HG02870 (cell line): ENCODE measurements around the gene FIGLA.
"Not testable (repeated sequence)": the region's sequence is repeated elsewhere in the genome, so short reads cannot be mapped to it uniquely, and the experiment has no call there.

Source experiments
- ATAC-seq: cut with Tn5 transposase; IDR thresholded peaks from one replicate; pipeline ENCODE4 v1.9.1; 2021; ENCODE audit warnings: mild to moderate bottlenecking, moderate library complexity; ENCODE audit not compliant: unreplicated experiment

The FIGLA gene

DNA sequence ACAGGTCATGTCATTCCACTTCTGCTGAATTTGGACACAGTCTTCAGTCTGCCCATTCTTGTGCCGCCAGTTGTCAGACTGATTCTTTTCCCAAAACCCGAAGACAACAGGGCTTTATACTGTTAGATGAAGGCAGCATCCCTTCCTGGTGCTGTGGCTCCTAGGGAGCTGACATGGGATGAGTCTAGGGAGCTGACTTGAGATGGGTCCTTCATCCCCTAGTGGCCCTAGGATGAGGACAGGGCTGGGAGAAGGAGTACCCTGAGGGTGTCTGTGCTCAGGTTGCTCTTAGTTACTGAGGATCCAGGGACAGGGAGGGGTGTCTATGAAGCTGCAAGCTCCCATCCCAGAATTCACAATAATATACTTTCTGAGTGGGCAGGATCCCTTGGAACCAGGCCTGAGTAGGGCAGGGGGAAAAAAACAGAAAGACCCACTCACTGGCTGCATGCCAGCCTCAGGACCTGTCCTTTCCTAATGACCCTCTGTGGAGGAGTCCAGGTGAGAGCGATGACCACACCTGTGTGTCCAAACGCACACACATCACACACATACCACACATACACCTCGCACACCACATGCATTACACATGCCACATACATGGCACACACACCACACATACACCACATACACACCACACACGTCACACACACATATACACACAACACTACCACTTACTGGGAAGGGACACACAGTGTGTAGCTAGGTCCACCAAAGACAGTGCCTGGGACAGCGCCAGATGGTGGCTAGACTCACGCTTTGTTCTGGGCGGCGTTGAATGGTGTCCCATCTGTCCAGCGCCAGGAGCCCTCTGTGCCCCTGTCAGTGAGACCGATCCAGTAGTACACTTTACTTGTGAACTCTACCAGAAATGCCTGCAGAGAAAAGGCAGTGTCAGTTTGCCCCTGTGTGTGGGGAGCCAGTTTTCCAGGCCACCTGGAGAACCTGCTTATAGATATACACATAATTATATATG, 18.8 kb upstream of the FIGLA start:
- ATAC-seq, result no peak

DNA sequence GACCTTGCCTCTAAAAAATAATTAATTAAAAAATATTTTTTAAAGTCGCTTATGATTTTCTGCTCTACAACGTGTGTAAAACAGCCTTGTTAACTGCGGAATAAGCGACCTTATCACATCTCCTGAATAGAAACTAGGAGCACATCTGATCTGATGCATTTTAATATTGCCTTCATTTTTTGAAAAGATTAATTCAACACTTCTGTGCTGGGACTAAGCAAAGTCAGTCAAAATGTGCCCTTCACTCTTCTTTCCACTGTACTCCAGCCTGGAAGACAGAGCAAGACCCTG, 17.3 kb upstream of the FIGLA start:
- no peak for ATAC-seq

DNA sequence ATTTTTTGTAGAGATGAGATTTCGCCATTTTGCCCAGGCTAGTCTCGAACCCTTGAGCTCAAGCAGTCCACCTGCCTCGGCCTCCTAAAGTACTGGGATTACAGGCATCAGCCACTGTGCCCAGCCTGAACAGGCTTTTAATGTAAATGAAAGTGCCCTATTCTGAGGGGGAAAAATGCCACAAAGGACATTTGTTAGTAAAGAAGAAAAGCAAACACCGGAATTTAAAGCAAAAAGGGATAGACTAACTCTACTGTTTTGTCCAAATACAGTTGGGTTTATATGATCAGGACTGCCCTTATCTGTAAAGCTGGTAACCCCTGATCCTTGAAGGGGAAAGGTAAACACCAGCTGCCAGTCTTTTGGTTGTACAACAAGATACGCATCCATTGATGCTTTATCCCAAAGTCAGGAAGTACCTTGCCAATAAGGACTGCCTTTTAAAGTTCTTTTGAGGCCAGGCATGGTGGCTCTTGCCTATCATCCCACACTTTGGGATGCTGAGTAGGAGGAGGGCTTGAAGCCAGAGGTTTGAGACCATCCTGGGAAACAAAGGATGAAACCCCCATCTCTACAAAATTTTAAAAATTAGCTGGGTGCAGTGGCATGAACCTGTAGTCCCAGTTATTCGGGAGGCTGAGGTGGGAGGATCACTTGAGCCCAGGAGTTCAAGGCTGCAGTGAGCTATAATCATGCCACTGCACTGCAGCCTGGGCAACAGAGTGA, 16.8 kb upstream of the FIGLA start:
- no peak for ATAC-seq

DNA sequence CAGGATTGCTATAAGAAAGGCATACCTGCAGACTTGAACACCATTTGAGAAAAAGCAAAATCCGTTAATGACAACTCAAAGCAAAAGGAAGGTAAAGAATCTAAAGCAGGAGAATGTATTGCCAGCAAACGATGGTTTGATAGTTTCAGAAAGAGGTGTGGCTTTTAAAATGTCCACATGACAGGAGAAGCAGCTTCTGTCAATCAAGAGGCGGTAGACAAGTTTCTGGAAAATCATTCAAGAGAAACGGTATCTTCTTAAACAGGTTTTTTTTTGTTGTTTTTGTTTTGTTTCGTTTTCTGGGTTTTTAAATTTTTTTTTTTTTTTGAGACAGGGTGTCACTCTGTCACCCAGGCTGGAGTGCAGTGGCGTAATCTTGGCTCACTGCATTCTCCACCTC, 16.2 kb upstream of the FIGLA start:
- ATAC-seq, result no peak

DNA sequence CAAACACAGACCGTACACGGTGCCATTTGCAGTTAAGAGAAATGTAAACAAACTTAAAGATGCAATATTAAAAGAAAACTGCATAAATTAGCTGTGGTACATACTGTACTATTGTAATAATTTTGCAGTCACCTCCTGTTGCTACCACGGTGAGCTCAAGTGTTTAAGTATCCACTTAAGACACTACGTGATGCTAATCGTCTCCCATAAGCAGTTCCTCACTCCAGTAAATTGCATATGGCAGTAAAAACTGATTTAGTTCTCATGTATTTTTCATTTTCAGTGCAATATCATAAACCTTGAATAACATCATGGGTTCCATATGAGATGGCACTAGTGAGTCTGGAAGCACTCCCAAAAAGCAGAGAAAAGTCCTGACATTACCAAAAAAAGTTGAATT, 15.6 kb upstream of the FIGLA start:
- ATAC-seq, result no peak

DNA sequence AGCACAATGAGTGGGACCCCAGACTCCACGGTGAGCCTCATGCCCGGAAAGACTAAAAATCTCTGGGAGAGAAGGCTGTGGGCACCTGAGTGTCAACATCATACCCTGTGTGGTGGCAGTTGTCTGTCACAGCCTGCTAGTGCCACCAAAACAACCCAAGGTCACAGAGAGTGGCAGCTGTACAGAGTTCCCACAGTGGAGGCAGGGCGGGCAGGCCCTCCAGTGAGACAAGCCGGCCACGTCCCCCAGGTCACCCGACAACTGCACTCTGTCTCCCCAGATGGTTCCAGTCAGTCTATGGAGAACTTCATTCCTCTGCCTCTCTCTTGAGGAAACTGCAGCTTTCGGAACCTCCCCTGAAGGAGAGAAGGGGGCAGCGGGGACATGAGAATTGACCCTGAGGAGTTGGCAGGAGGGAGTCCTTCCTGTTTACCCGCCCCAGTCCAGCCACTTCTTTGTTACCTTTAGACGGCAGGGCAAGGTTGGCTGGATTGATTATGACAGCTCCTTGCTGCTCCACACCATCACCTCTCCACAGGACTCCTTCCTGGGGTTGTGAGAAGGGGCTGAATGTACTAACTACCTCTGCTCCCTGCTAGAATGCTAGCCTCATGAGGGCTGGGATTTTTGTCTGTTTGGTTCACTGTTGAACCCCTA, 11.3 kb upstream of the FIGLA start:
- no peak for ATAC-seq

DNA sequence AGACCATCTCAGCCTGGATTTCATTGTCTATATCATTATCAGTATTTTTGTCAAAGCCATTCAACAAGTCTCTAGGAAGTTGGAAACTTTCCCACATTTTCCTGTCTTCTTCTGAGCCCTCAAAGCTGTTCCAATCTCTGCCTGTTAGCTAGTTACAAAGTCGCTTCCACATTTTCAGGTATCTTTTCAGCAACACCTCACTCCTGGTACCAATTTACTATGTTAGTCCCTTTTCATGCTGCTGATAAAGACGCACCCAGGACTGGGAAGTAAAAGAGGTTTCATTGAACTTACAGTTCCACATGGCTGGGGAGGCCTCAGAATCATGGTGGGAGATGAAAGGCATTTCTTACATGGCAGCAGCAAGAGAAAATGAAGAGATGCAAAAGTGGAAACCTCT, 9.3 kb upstream of the FIGLA start:
- no peak for ATAC-seq

DNA sequence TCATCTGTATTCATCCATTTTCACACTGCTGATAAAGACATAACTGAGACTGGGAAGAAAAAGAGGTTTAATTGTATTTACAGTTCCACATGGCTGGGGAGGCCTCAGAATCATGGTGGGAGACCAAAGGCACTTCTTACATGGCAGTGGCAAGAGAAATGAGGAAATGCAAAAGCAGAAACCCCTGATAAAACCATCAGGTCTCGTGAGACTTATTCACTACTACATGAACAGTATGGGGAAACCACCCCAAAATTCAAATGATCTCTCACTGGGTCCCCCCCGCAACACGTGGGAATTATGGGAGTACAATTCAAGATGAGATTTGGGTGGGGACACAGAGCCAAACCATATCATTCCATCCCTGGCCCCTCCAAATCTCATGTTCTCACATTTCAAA, 7.6 kb upstream of the FIGLA start:
- not testable (repeated sequence) for ATAC-seq

DNA sequence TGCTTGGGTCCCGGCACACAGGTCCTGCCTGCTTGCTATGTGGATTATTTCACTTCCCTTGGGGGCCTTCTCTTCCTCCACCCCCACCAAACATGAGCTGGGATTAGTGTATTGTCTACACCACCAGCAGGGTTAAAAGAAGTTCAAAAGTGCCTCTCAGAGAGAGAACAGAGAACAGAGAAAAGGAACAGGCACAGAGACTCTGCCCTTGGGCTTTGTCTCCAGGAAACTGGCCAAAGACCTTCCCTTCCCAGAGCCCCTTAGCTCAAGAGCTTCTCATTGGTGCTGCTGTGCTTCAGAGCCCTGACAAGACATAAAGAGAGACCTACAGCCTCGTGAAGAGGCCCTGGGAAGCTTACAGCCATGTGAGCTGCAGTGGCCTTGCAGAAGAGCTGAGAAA, 7.1 kb upstream of the FIGLA start:
- ATAC-seq, result no peak

DNA sequence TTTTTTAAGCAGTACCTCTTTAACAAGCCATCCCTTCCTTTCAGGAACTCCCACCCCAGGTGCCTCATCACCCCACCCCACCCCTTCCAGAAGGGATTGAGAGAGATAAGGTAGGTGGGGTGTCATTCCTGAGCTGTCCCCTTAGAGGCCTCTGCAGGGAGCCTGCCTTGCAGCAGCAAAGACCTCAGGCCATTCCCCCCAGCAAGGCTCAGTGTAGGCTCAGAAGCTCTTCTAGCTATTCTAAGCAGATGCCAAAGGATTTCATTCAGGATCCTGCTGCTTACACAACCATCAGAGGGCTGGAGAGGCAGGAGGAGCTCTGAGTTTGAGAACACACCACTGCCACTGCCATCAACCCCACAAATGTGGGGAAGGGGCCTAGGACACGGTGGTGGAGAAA, 5.8 kb upstream of the FIGLA start:
- no peak for ATAC-seq

DNA sequence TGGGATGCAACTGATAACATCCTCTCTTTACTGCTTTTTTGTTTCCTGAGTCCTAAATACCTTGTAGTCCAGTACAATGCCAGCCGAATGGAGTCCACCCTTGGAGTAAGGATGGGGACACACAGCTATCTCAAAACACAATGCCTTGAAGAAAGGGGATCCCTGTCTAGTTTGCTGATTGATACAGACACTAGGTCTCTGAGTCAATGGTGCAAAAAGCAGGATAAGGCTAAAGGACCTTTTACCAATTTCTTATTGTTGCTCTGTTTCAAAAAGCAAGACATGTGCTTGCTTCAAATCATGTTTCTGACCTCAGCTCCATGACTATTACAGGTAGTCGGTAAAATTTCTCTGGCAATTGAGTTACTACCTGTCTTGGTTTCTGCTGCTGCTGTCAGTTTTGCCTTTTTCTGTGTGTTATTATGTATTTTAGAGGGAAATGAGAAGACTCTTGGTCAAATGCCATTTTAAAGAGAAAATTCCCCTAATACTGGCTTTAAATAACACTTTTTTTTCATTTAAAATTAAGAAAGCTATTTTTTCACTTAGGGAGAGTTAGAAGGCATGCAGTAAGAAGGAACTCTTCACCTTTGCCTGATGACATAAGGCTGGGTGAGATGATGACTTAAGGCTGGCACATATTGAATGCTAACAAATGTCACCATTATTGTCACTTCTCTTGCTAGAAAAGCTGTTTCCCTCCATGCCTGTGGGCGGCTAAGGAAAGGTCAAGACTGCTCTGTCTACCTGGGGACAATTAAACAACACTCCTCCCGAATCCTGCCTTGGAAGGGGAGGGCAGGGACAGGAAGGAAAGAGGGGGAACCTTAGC, 4.9 kb upstream of the FIGLA start:
- ATAC-seq, result no peak

DNA sequence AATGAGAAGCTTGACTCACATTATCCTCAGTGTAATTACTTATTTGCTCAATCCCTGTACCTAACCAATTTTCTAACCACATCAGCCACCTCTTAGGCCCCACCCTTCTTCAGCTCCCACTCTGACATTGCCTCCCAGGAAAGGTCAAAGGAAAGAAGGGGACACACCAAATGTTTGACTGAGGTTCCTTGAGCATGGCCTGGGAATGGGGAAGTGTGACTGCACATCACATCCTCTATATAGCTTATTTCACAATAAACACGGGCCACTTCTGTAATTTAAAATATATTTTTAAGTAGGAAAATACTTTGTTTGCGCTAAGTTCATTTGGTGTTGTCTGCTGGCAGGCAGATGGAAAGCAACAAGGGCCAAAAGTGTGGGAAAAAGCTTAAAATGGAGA, 3.0 kb upstream of the FIGLA start:
- no peak for ATAC-seq

DNA sequence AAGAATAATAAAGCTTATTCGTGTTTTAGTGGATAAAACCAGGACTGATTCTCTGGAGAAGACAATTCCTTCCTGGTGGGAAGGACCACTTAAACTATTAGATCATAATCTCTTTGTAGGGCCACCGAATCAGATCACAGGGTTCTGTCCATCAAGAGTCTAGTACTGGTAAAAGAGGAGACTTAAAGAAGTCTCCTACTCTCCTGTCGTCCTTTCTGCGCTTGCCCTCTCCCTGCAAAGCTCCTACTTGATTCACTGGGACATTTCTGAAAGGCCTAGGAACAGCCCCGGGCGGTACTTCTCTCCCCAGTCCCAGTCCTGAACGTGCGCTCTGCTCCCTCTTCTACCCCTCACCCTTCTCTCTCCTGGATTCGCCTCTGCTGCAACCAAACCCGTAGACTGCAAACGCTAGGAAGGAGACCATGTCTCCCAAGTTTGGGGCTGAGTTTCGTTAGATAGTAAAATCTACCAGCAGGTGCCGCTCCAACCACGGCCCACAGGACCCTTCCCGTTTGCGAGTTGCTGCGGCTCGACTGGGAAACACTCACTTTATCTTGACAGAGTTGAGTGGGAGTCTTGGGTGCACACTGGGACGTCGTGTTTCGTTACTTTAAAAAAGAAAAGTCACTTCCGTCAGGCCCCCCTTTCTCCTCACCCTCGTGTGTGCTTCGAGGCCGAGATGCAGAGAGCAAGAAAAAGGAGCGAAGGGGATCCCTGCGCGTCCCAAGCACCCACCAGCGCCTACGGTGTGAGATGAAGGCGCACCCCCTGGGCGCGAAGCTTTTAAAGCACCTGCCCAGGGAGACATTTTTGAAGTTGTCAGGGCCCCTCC, 923 bp downstream of the FIGLA start:
- ATAC-seq, result no peak

DNA sequence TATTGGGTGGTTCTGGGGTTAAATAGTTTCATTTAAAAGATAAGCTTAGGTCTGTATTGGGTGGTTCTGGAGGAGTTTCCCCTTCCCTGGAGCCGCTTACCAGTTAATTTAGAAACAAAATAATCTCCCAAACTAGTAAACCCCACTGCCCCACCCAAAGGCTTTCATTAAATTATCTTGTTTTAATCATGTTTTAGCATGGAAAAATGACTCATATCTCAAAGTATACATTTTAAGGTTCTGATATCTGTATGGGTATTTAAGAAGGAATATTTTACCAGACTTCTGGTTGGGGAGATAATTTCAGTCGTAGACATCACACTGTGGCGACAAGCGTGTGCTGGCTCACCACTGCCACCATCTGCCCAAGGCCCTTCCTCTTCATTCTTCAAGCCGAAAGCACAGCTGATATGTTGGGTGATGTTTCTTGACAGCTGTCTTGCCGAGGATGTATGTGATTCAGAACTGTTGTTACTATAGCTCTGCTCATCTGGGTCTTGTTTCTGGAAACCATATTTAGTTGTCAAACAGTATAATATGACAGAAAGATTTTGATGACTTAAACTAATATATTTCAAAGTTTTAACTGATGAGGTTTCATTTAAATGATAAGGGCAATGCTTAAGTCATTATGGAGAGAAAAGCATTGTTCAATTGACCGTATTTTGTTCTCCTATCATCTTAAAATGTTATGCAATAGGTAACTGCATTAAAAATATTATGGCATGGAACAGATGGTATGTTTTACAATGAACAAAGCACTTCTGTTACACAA, 5.1 kb downstream of the FIGLA start:
- no peak for ATAC-seq

DNA sequence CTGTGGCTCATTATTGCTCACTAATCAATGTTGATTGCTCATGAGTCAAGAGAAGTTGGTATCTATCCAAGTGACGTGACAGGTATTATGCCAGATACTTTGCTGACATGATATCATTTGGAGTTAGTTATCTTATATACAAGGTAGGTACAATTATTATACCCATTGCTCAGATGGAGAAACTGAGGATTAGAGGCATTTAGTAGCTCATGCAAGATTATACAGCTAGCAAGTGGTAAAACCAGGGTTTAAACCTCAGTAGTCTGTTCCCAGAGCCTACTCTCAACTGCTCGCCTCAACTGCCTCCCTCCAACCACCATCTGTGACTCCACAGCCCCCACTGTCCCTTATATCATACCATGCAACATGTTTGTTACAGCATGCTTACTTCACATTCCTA, 6.1 kb downstream of the FIGLA start:
- no peak for ATAC-seq

DNA sequence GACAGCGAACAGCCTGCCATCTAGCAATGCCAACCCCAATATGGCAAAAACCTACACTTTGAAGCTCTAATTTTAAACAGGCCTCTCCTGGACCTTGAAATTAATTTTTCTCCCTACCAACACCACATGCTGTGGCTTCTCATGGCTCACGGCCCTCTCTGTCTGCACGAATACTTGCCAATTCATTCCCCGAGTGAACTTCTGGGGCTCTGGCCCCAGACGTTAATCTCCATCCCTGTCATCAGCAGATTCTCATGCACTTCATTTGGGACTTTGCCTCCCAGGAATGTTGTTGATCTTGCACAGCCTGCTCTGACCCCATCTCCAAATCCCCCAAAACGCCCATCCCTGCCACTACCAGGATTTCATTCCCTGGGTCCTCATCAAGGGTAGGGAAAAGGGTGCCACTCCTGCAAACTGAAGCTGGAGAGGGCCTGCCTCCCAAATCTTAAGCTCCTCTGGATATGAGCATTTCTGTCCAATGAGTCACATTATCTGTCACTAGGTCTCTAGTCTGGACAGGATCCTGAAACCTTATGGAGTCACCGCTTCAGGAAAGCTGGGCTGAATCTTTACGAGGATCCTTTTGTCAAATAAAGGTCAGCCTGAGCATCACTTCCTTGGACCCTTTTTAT, 10.4 kb downstream of the FIGLA start:
- no peak for ATAC-seq

DNA sequence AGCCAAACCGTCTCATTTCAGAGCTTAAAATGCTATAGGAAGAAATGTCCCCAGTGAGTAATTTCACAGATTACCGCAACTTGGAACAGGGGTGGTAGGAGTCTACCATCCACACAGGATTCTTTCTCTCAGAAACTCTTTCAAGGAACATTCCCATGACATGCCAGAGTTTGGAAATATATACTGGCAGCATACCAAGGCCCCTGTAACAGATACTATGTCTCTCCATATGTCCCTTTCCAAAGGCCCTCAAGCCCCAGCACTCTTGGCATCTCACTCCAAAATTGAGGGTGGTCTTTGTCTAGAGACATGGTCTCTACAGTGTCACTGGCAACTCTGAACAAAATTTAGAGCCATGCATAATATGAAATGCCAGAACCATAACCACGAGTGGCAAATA, 11.0 kb downstream of the FIGLA start:
- ATAC-seq, result no peak

DNA sequence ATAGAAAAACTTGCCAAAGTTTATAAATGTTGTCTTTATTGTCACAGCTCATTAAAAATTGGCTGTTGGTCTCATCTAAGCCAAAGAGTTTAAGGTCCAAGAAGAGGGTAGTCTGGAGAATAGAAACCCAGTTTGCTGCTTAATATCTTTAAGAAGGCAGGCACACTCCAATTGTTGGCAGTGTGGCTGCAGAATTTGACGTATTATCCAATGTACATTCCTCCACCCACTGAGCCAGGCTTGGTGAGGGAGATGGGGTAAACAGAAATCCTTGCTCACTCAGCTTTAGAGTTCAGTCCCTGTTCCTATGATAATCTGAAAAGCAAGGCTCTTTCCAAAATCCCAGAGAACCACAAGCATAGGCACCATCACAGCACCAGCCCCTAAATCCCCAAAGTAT, 11.8 kb downstream of the FIGLA start:
- no peak for ATAC-seq

DNA sequence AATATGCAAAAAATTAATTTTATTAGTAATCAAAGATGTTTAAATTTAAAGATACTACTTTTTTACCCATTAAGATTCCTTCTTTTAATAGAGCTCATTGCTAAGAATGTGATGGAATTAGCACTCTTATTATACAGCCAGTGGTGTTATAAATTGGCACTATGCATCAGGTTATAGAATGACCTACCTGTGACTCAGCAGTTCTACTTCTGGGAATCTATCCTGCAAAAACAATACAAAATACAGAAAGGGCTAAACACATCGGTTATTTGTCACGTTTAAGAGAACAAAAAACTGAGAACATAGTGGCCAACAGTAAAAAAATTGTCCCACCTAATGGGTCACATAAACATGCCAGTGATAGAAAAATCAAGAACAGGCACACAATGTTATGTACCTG, 13.0 kb downstream of the FIGLA start:
- no peak for ATAC-seq
